AG04449 (cell line): ENCODE results near the gene UBA52.
A peak's percentile ranks its signal among the peaks of the same experiment; 100 is the strongest.
"Not testable (repeated sequence)": the region's sequence is repeated elsewhere in the genome, so short reads cannot be mapped to it uniquely, and the experiment has no call there.

Source experiments
- CTCF ChIA-PET: fragments of 350-600 bp; formaldehyde crosslinking; extraction: SDS; loops from one replicate; lab custom pipeline; 2021; ENCODE audit warnings: antibody characterized with exemption; lab: Yijun Ruan, JAX
- POLR2A ChIA-PET: fragments of 400-600, 350-600 bp; formaldehyde crosslinking; extraction: SDS; loops from one replicate; lab custom pipeline; 2020; ENCODE audit warnings: antibody characterized with exemption, inconsistent platforms; lab: Yijun Ruan, JAX
- DNase-seq: peaks from one replicate; pipeline ENCODE4 v3.0.0-alpha.2; 2010; ENCODE audit warnings: low read depth, low spot score
- H3K4me3 ChIP-seq: 2 replicates; pipeline ENCODE4 v1.5.1; 2011; ENCODE audit warnings: low read depth, mild to moderate bottlenecking, control low read depth, low read length
- TF ChIP-seq, protein P1 (sequence below): IDR thresholded peaks from one replicate; pipeline ENCODE4 v1.5.1; 2011; ENCODE audit warnings: mild to moderate bottlenecking, moderate library complexity, low read length, control low read depth, inconsistent platforms; ENCODE audit not compliant: insufficient read depth; ENCODE audit errors: missing control alignments

The UBA52 gene

DNA sequence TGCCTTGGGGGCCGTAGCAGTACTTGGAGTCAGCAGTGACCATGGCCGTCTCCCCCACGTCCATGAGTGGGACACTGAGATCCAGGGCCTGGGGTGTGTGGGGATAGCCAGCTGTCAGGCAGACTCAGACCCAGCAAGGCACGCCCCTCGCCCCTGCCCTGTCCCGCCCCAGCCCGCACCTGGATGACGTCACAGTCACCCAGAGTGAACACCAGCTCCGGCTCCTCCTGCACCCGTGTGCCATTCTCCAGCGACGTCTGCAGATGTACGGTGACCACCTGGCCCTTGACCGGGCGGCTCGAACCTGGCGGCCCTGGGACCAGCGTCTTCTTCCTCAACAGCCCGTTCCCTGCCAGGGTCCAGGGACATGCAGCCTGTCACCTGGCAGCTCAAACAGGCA is 32.3 kb upstream of the UBA52 start:
- no peak for DNase-seq
- ChIA-PET POLR2A (interaction anchor here (0.6 to 1.8 kb wide), 2 partner anchors 16 to 72 kb away, joined by 3 to 5 read pairs; no protein-coding TSS in a partner anchor), CTCF (interaction anchor here (1.0 kb wide), 1 partner anchor 8 kb away, joined by 3 read pairs; no protein-coding TSS in a partner anchor)
- TF ChIP-seq, protein P1, sequence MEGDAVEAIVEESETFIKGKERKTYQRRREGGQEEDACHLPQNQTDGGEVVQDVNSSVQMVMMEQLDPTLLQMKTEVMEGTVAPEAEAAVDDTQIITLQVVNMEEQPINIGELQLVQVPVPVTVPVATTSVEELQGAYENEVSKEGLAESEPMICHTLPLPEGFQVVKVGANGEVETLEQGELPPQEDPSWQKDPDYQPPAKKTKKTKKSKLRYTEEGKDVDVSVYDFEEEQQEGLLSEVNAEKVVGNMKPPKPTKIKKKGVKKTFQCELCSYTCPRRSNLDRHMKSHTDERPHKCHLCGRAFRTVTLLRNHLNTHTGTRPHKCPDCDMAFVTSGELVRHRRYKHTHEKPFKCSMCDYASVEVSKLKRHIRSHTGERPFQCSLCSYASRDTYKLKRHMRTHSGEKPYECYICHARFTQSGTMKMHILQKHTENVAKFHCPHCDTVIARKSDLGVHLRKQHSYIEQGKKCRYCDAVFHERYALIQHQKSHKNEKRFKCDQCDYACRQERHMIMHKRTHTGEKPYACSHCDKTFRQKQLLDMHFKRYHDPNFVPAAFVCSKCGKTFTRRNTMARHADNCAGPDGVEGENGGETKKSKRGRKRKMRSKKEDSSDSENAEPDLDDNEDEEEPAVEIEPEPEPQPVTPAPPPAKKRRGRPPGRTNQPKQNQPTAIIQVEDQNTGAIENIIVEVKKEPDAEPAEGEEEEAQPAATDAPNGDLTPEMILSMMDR = no peak
- H3K4me3 ChIP-seq = no peak overlapping the region

DNA sequence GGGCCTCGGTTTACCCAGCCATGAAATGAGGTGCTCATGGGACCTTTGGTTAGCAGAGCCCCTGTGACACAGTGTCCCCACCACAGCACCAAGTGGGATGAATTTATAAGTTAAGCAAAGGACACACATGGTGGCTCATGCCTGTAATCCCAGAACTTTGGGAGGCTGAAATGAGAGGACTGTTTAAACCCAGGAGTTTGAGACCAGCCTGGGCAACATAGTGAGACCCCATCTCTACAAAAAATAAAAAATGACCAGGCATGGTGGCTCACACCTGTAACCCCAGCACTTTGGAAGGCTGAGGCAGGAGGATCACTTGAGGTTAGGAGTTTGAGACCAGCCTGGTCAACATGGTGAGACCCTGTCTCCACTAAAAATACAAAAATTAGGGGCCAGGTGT is 31.5 kb upstream of the UBA52 start:
- CTCF ChIA-PET = interaction anchor here (1.0 kb wide), 1 partner anchor 9 kb away, joined by 3 read pairs; no protein-coding TSS in a partner anchor
- POLR2A ChIA-PET = interaction anchor here (1.8 kb wide), 1 partner anchor 17 kb away, joined by 5 read pairs; no protein-coding TSS in a partner anchor

DNA sequence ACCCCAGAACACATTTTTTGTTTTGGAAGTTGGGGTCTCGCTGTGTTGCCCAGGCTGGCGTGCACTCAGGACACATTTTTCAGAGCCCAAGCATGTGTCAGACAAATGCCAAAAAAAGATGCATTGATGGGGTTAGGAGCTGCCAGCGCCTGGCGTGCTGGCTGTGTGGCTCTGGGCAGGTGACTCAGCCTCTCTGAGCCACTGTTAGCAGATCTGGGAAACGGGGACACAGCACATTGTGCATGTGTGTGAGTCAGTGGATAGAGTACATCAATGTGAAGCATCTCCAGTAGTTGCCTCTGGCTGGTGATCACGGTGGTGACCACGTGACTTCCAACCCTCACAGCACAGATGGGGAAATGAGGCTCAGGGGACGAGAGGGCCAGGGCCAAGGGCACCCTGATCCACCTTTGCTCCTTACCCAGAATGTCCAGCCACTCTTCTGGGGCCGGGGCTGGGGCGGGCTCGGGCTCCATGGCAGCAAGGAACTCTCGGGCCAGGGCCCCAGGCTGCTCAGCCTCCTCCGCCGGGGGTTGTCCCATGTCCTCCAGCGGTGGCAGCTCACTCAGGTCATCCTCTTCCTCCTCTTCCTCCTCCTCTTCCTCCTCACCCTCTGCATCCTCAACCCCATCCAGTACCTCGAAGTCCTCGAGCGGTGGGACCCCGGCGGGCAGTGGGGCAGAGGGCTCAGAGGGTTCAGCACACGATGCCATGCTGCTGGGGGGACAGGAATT is 30.2 kb upstream of the UBA52 start:
- ChIA-PET POLR2A (no interaction called here), CTCF (interaction anchor here (2.0 kb wide), 1 partner anchor 80 kb away, joined by 5 read pairs; no protein-coding TSS in a partner anchor)
- DNase-seq = no peak
- TF ChIP-seq, protein P1 = no peak
- peak overlapping the region; percentile 74 for H3K4me3 ChIP-seq

More for the DNA sequence above, 31.5 kb upstream of the UBA52 start:
- DNase-seq, H3K4me3 ChIP-seq: not testable (repeated sequence)

DNA sequence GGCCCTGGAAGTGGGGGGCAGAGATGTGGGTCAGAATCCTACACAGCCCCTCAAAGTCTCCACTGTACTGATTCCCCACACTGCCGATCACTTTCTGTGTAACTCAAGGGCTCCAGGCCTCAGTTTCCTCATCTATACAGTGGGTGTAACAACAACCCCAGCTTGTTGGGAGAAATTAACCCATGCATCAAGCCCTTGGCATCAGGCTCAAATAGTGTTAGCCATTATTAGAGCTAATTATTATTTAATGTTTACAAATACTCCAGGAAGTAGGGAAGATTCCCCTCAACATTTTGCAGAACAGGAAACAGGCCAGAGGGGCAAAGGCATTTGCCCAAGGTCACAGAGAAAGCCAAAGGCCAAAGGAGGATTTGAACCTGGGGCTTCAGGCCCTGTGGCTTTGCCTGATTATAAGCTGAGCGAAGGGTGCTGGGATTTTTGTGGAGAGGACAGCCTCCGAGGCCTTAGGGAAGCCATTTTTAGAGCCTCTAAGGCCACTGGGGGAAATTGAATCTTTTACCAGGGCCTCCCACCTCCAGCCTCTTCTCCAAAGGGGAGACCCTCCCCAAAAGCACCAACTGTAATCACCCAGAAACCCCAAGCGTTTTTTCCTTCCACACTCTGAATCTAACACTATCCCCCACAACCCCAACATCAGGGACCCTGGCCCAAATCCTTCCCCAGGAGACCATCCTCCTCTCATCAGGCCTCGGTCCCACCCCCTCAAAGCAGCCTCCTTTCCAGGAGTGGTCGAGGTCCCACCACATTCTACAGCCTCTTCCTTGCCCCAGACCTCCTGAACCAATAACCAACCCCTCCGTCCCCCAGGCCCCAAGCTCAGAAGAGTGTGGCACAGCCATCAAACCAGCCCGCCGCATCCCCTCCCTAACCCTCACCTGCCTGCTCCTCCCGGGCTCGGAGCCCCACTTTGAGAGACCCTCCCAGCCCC is 29.4 kb upstream of the UBA52 start:
- POLR2A ChIA-PET = interaction anchor here (0.7 to 1.0 kb wide), 2 partner anchors 92 to 236 kb away, joined by 3 read pairs; no protein-coding TSS in a partner anchor
- peak overlapping the region; percentile 74 for H3K4me3 ChIP-seq

DNA sequence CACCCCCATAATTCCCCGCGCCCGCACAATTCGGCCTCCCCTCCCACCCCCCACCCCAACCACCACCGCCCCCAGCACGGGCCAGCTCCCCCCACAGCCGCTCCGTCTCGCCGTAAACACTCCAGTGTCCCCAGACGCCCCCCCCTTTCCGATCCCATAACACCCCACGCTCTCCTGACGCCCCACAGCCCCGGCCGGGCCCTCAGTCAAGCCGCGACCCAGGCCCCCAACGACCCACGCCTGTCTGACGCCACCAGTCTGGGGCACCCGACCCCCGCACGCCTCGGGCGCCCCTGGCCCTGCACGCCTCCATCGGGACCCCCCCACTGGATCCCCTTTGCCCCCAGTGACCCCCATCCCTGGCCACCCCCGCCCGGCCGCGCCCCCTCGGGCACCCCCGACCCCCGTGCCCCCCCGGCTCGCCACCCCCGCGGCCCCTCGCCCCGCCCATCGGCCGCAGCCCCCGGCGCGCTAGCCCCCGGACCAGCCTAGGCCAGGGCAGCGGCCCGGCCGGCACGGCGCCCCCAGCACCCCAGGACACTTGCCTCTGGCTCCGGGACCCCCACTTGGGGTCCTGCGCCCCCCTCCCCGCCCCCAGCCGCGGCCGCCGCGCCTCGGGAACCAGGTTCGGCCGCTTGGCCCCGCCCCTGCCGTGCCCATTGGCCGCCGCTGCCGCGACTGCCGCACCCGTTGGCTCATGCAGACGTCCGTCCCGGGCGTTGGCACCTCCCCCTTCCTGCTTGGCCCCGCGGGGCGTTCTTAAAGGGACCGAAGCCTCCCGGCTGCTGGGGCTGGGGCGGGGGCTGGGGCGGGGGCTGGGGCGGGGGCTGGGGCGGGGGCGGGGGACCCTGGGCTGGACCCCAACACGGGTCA is 28.5 kb upstream of the UBA52 start, which contains the start of gene FKBP8:
FKBP8 (minus strand) TSS at position 633 of the 873 bp plus-strand sequence. CDS start 1,603 bp downstream, outside the sequence.
- TF ChIP-seq, protein P1 = no peak
- peak within 1 kb of the TSS; percentile 74 for H3K4me3 ChIP-seq
- CTCF ChIA-PET = interaction anchor here (0.8 to 2.1 kb wide), 7 partner anchors 13 to 324 kb away, joined by 3 to 7 read pairs (median 4); no protein-coding TSS in a partner anchor
- POLR2A ChIA-PET = interaction anchor here (0.7 to 1.0 kb wide), 3 partner anchors 15 to 235 kb away, joined by 3 to 6 read pairs (median 3); no protein-coding TSS in a partner anchor
- DNase-seq = no peak

More for the DNA sequence above, 29.4 kb upstream of the UBA52 start:
- TF ChIP-seq, protein P1 = no peak
- no peak for DNase-seq
- CTCF ChIA-PET = interaction anchor here (1.0 to 2.0 kb wide), 3 partner anchors 72 to 324 kb away, joined by 3 to 5 read pairs (median 3); no protein-coding TSS in a partner anchor
